Brain microvascular endothelial cell (primary cell): ENCODE measurements around the gene MYOT.

Experiments used
- DNase-seq: peaks from one replicate; pipeline ENCODE4 v3.0.0-alpha.2; 2020
- H3K27ac ChIP-seq: fragments of 250-450 bp; sonication (Bioruptor Pico); 2 replicates; pipeline ENCODE4 v1.5.1; 2020; ENCODE audit warnings: mild to moderate bottlenecking, moderate library complexity
- H3K27me3 ChIP-seq: fragments of 250-450 bp; sonication (Bioruptor Pico); replicated peaks from 2 replicates; pipeline ENCODE4 v1.5.1; 2020; ENCODE audit warnings: mild to moderate bottlenecking
- H3K36me3 ChIP-seq: fragments of 250-450 bp; sonication (Bioruptor Pico); replicated peaks from 2 replicates; pipeline ENCODE4 v1.5.1; 2020; ENCODE audit warnings: mild to moderate bottlenecking
- H3K4me3 ChIP-seq: 2 replicates; pipeline ENCODE4 v1.5.1; 2011; ENCODE audit warnings: low read depth, mild to moderate bottlenecking, control low read depth, low read length, moderate library complexity
- CTCF ChIP-seq: IDR thresholded peaks from 2 replicates; pipeline ENCODE4 v1.5.1; 2011; ENCODE audit warnings: low read depth, mild to moderate bottlenecking, moderate library complexity, low read length, control low read depth, inconsistent platforms; ENCODE audit errors: missing control alignments
- in situ Hi-C: cut with HindIII; loops from 2 replicates; pipeline ENCODE4 v1.10.0; 2017; ENCODE audit warnings: low sequenced_read_pairs, low pct_ligation_motif_present

The MYOT gene

GRCh38 chr5:137894586-137894985, 26.9 kb downstream of the MYOT start:
- no peak for DNase-seq
- Histone ChIP-seq H3K27me3 (no peaks in the 10 kb centered on the region), H3K4me3 (no peak overlapping the region), H3K27ac (no peak overlapping the region), H3K36me3 (no peaks in the 10 kb centered on the region)
- no peak for TF ChIP-seq CTCF
- in situ Hi-C loops: no loop called here

- TF ChIP-seq CTCF: no peak
- Histone ChIP-seq H3K27ac (no peak overlapping the region), H3K27me3 (no peaks in the 10 kb centered on the region), H3K36me3 (no peaks in the 10 kb centered on the region), H3K4me3 (no peak overlapping the region)
- in situ Hi-C loops: no loop called here
- no peak for DNase-seq
These were observed 28.9 kb downstream of the MYOT start for GRCh38 chr5:137896560-137896959.

GRCh38 chr5:137899493-137899892, 31.8 kb downstream of the MYOT start:
- no peak overlapping the region for H3K27ac ChIP-seq
- in situ Hi-C loops: no loop called here
- H3K4me3 ChIP-seq: no peak overlapping the region
- H3K27me3 ChIP-seq: no peaks in the 10 kb centered on the region
- TF ChIP-seq CTCF: no peak
- H3K36me3 ChIP-seq: no peaks in the 10 kb centered on the region
- DNase-seq: no peak

- Histone ChIP-seq H3K27me3 (no peaks in the 10 kb centered on the region), H3K4me3 (no peak overlapping the region), H3K27ac (no peak overlapping the region), H3K36me3 (no peaks in the 10 kb centered on the region)
- no peak for TF ChIP-seq CTCF
- in situ Hi-C loops: no loop called here
- DNase-seq: no peak
These were observed 33.6 kb downstream of the MYOT start for GRCh38 chr5:137901011-137901817.

GRCh38 chr5:137902408-137903133, 34.9 kb downstream of the MYOT start:
- H3K4me3 ChIP-seq: no peak overlapping the region
- no peak for DNase-seq
- in situ Hi-C loops: no loop called here

More at GRCh38 chr5:137902408-137903133, 34.9 kb downstream of the MYOT start:
- Histone ChIP-seq H3K36me3 (no peaks in the 10 kb centered on the region), H3K27me3 (no peaks in the 10 kb centered on the region), H3K27ac (no peak overlapping the region)
- no peak for TF ChIP-seq CTCF
